K562 (cell line): ENCODE results near the gene TMEM106B. TPM values are rescaled to one million over a fixed set of nuclear protein-coding genes. Genes with fewer than 3 reads are reported as not detected.

ENCODE experiments used
- ADNP ChIP-seq: fragments of 200-800 bp; sonication (Bioruptor generic); IDR thresholded peaks from 2 replicates; pipeline ENCODE4 v1.6.1; 2016; ENCODE audit warnings: missing genetic modification characterization, missing compliant biosample characterization
- ARID1B ChIP-seq: fragments of 450-650 bp; IDR thresholded peaks from 2 replicates; pipeline ENCODE4 v1.6.1; 2016; ENCODE audit warnings: antibody characterized with exemption, mild to moderate bottlenecking, inconsistent platforms
- CCNT2 ChIP-seq: IDR thresholded peaks from 2 replicates; pipeline ENCODE4 v1.6.1; 2011; ENCODE audit warnings: borderline replicate concordance, low read depth, mild to moderate bottlenecking, moderate library complexity, mixed read lengths, low read length; ENCODE audit not compliant: insufficient read length; ENCODE audit errors: extremely low read depth
- CTBP1 ChIP-seq: fragments of 450-650 bp; IDR thresholded peaks from 2 replicates; pipeline ENCODE4 v1.6.1; 2016; ENCODE audit warnings: borderline replicate concordance
- GABPB2 ChIP-seq: fragments of 250-450 bp; sonication (Bioruptor Pico); conservative IDR thresholded peaks from 2 replicates; pipeline ENCODE4 v1.5.1; 2021; ENCODE audit warnings: mild to moderate bottlenecking
- HMGN3 ChIP-seq: IDR thresholded peaks from 2 replicates; pipeline ENCODE4 v1.6.1; 2011; ENCODE audit warnings: borderline replicate concordance, low read depth, mild to moderate bottlenecking, mixed read lengths, low read length; ENCODE audit not compliant: insufficient read length; ENCODE audit errors: extremely low read depth
- KLF1 ChIP-seq: fragments of 450-650 bp; IDR thresholded peaks from 2 replicates; pipeline ENCODE4 v1.6.1; 2016; ENCODE audit warnings: missing genetic modification characterization, missing compliant biosample characterization
- RFX1 ChIP-seq: fragments of 450-650 bp; IDR thresholded peaks from 2 replicates; pipeline ENCODE4 v1.6.1; 2016; ENCODE audit warnings: mild to moderate bottlenecking, moderate library complexity
- RNF219 ChIP-seq: fragments of 250-450 bp; sonication (Bioruptor Pico); IDR thresholded peaks from 2 replicates; pipeline ENCODE4 v1.5.0; 2022; ENCODE audit warnings: mild to moderate bottlenecking
- RUNX1 ChIP-seq: sonication (generic); IDR thresholded peaks from 2 replicates; pipeline ENCODE4 v1.6.1; 2016; ENCODE audit warnings: antibody characterized with exemption, low read depth
- SNAPC5 ChIP-seq: fragments of 250-450 bp; sonication (Bioruptor Pico); IDR thresholded peaks from 2 replicates; pipeline ENCODE4 v1.8.0; 2021; ENCODE audit warnings: moderate library complexity, mild to moderate bottlenecking, inconsistent platforms
- TCF7 ChIP-seq: sonication (generic); IDR thresholded peaks from 2 replicates; pipeline ENCODE4 v1.6.1; 2016; ENCODE audit warnings: antibody characterized with exemption, borderline replicate concordance
- TCF7L2 ChIP-seq: fragments of 150-350 bp; IDR thresholded peaks from 2 replicates; pipeline ENCODE4 v1.6.1; 2016; ENCODE audit warnings: low read depth, mild to moderate bottlenecking, low read length, moderate library complexity
- TCFL5 ChIP-seq: fragments of 250-450 bp; sonication (Bioruptor Pico); conservative IDR thresholded peaks from 2 replicates; pipeline ENCODE4 v1.6.1; 2021; ENCODE audit warnings: mild to moderate bottlenecking, moderate library complexity, matching md5 sums
- ZNF121 ChIP-seq: sonication (generic); formaldehyde crosslinking; conservative IDR thresholded peaks from 2 replicates; pipeline ENCODE4 v1.8.0; 2022; ENCODE audit warnings: missing genetic modification reagents
- ZNF140 ChIP-seq: fragments of 250-450 bp; sonication (Bioruptor Pico); IDR thresholded peaks from 2 replicates; pipeline ENCODE4 v1.8.0; 2021; ENCODE audit warnings: moderate library complexity, mild to moderate bottlenecking, inconsistent platforms
- ZNF165 ChIP-seq: fragments of 250-450 bp; sonication (Bioruptor Pico); IDR thresholded peaks from 2 replicates; pipeline ENCODE4 v1.4.0; 2020; ENCODE audit warnings: borderline replicate concordance
- ZNF609 ChIP-seq: sonication (generic); formaldehyde crosslinking; IDR thresholded peaks from 2 replicates; pipeline ENCODE4 v1.8.1; 2023; ENCODE audit warnings: missing genetic modification reagents, mild to moderate bottlenecking, borderline replicate concordance
- polyA plus RNA-seq, 8 experiments: library from polyadenylated mRNA; depleted of rRNA in 4 of 8; stranded (reverse) in 5 of 8; unstranded in 3 of 8; fragments of >200 nt; fragmentation: Nextera tagmentation in 2 of 8; fragmentation: Illumina TruSeq in 1 of 8; extraction: Ambion mirVana in 2 of 8; extraction: Trizol in 1 of 8; gene quantifications; 2 replicates each; pipeline versions ENCODE4 v1.2.1 to v1.2.3, GENCODE V29; 2011 to 2014; ENCODE audit warnings: inconsistent platforms in 1 of 8, missing spikeins in 1 of 8
- total RNA-seq, 7 experiments: library from RNA; depleted of rRNA in 6 of 7; stranded (reverse); fragments of >200 nt in 6 of 7; fragmentation: Illumina TruSeq in 2 of 7; extraction: Trizol in 2 of 7; gene quantifications; 2 replicates each; pipeline versions ENCODE4 v1.2.1 to v1.2.3, GENCODE V29; 2011 to 2021; ENCODE audit warnings: low replicate concordance in 1 of 7

TMEM106B gene
- total and polyA plus RNA-seq, 9 of the 15 experiments (the other 6 are each of a cell fraction or from before 2014, with no cell fraction given) = 8.6 to 30.4 (median 18.7) TPM

GRCh38 chr7:12211054-12211710, at the start of gene TMEM106B (continued):
- TF ChIP-seq ZNF609 (CRISPR knock-in tag) (no peak; the same call in 1 of the 2 replicates), ARID1B (no peak; the same call in 1 of the 2 replicates), RNF219 (no peak), ZNF140 (CRISPR knock-in tag) (no peak), ZNF121 (no peak), SNAPC5 (CRISPR knock-in tag) (no peak), GABPB2 (CRISPR knock-in tag) (no peak), RFX1 (no peak), RUNX1 (no peak), KLF1 (tag) (0 out of 2 replicates have a peak, but pooled peaks have one; percentile 4), HMGN3 (peak; percentile 75), CCNT2 (peak; percentile 89), ZNF165 (CRISPR knock-in tag) (no peak), CTBP1 (peak; percentile 89), TCF7 (no peak), TCF7L2 (no peak), TCFL5 (CRISPR knock-in tag) (no peak), ADNP (tag) (no peak)
